ENCODE measurements around the gene GPS1.

GPS1 gene

GRCh38 chr17:82051776-82052637 is at the start of gene GPS1, which contains the start of gene RFNG:
Gene GPS1 (plus strand): TSS chr17:82051898. CDS start chr17:82051932, 34 bp downstream.
Gene RFNG (minus strand): TSS chr17:82051811. CDS start chr17:82051766, 45 bp downstream.
- in situ Hi-C loops (cut with HindIII; ENCODE audit: low pct_ligation_motif_present, low pct_unique_long_range_greater_than_20kb, low sequenced_read_pairs), result no loop called here
- peak; percentile 63 for DNase-seq

GRCh38 chr17:82003411-82004381 is 48.0 kb upstream of the GPS1 start:
- in situ Hi-C loops (cut with HindIII; ENCODE audit: low pct_ligation_motif_present, low pct_unique_long_range_greater_than_20kb, low sequenced_read_pairs), result no loop called here
- DNase-seq, result peak; percentile 95

- no peak for DNase-seq
- in situ Hi-C loops (cut with HindIII; ENCODE audit: low pct_ligation_motif_present, low pct_unique_long_range_greater_than_20kb, low sequenced_read_pairs), result no loop called here
Observed at GRCh38 chr17:82004517-82005455, 46.9 kb upstream of the GPS1 start.

GRCh38 chr17:82005701-82006348 is 45.9 kb upstream of the GPS1 start:
- in situ Hi-C loops (cut with HindIII; ENCODE audit: low pct_ligation_motif_present, low pct_unique_long_range_greater_than_20kb, low sequenced_read_pairs), result no loop called here
- DNase-seq, result no peak

GRCh38 chr17:82006468-82007227 is 45.0 kb upstream of the GPS1 start:
- in situ Hi-C loops (cut with HindIII; ENCODE audit: low pct_ligation_motif_present, low pct_unique_long_range_greater_than_20kb, low sequenced_read_pairs), result no loop called here

GRCh38 chr17:82007228-82007494 is 44.5 kb upstream of the GPS1 start:
- in situ Hi-C loops (cut with HindIII; ENCODE audit: low pct_ligation_motif_present, low pct_unique_long_range_greater_than_20kb, low sequenced_read_pairs), result no loop called here
- no peak for DNase-seq

More at GRCh38 chr17:82006468-82007227, 45.0 kb upstream of the GPS1 start:
- peak; percentile 43 for DNase-seq

- peak; percentile 37 for DNase-seq
- in situ Hi-C loops (cut with HindIII; ENCODE audit: low pct_ligation_motif_present, low pct_unique_long_range_greater_than_20kb, low sequenced_read_pairs), result no loop called here
Observed at GRCh38 chr17:82007495-82008257, 44.0 kb upstream of the GPS1 start.

GRCh38 chr17:82008258-82008940 is 43.3 kb upstream of the GPS1 start:
- DNase-seq, result no peak
- in situ Hi-C loops (cut with HindIII; ENCODE audit: low pct_ligation_motif_present, low pct_unique_long_range_greater_than_20kb, low sequenced_read_pairs), result no loop called here

- in situ Hi-C loops (cut with HindIII; ENCODE audit: low pct_ligation_motif_present, low pct_unique_long_range_greater_than_20kb, low sequenced_read_pairs), result no loop called here
- DNase-seq, result no peak
Observed at GRCh38 chr17:82008941-82009405, 42.7 kb upstream of the GPS1 start.

GRCh38 chr17:82009413-82009812 is 42.3 kb upstream of the GPS1 start:
- DNase-seq, result no peak
- in situ Hi-C loops (cut with HindIII; ENCODE audit: low pct_ligation_motif_present, low pct_unique_long_range_greater_than_20kb, low sequenced_read_pairs), result no loop called here

- no peak for DNase-seq
- in situ Hi-C loops (cut with HindIII; ENCODE audit: low pct_ligation_motif_present, low pct_unique_long_range_greater_than_20kb, low sequenced_read_pairs), result no loop called here
Observed at GRCh38 chr17:82010575-82011525, 40.8 kb upstream of the GPS1 start.

- no peak for DNase-seq
- in situ Hi-C loops (cut with HindIII; ENCODE audit: low pct_ligation_motif_present, low pct_unique_long_range_greater_than_20kb, low sequenced_read_pairs), result no loop called here
Observed at GRCh38 chr17:82011617-82012187, 40.0 kb upstream of the GPS1 start.

GRCh38 chr17:82012261-82012639 is 39.4 kb upstream of the GPS1 start:
- no peak for DNase-seq
- in situ Hi-C loops (cut with HindIII; ENCODE audit: low pct_ligation_motif_present, low pct_unique_long_range_greater_than_20kb, low sequenced_read_pairs), result no loop called here

- in situ Hi-C loops (cut with HindIII; ENCODE audit: low pct_ligation_motif_present, low pct_unique_long_range_greater_than_20kb, low sequenced_read_pairs), result no loop called here
- DNase-seq, result no peak
Observed at GRCh38 chr17:82012640-82013295, 38.9 kb upstream of the GPS1 start.
